SKM-1 treated with dmso at 0.1 percent for 144 hours (cell line): ENCODE data around the gene AP4E1.
"Not testable (repeated sequence)": the region's sequence is repeated elsewhere in the genome, so short reads cannot be mapped to it uniquely, and the experiment has no call there.

ENCODE experiments used
- DNase-seq: peaks from one replicate; lab custom pipeline; 2025; ENCODE audit not compliant: unreplicated experiment; lab: John Stamatoyannopoulos, UW

AP4E1 gene

GRCh38 chr15:50888054-50888453 is 20.4 kb upstream of the AP4E1 start:
- DNase-seq = no peak

GRCh38 chr15:50889589-50889988 is 18.9 kb upstream of the AP4E1 start:
- no peak for DNase-seq

GRCh38 chr15:50890751-50891150 is 17.7 kb upstream of the AP4E1 start:
- no peak for DNase-seq

- no peak for DNase-seq
These were observed 17.3 kb upstream of the AP4E1 start for GRCh38 chr15:50891159-50891558.

GRCh38 chr15:50893976-50894375 is 14.5 kb upstream of the AP4E1 start:
- DNase-seq = no peak

- DNase-seq = not testable (repeated sequence)
These were observed 7.1 kb upstream of the AP4E1 start for GRCh38 chr15:50901390-50901789.

- peak; percentile 14 for DNase-seq
These were observed 4.3 kb upstream of the AP4E1 start for GRCh38 chr15:50904211-50904610.

- DNase-seq = no peak
These were observed 3.4 kb upstream of the AP4E1 start for GRCh38 chr15:50905055-50905454.

- no peak for DNase-seq
These were observed 1.4 kb upstream of the AP4E1 start for GRCh38 chr15:50906954-50907600.

GRCh38 chr15:50907601-50908208 is 778 bp upstream of the AP4E1 start:
- peak; percentile 26 for DNase-seq

GRCh38 chr15:50909010-50909317 is 481 bp downstream of the AP4E1 start:
- DNase-seq = no peak

- DNase-seq = not testable (repeated sequence)
These were observed 1.9 kb downstream of the AP4E1 start for GRCh38 chr15:50910426-50910795.

GRCh38 chr15:50911001-50911400 is 2.5 kb downstream of the AP4E1 start:
- DNase-seq = no peak

- peak; percentile 91 for DNase-seq
These were observed 3.1 kb downstream of the AP4E1 start for GRCh38 chr15:50911621-50912020.

GRCh38 chr15:50916400-50916799 is 7.9 kb downstream of the AP4E1 start:
- no peak for DNase-seq

GRCh38 chr15:50919359-50919758 is 10.9 kb downstream of the AP4E1 start:
- not testable (repeated sequence) for DNase-seq

GRCh38 chr15:50925281-50925680 is 16.8 kb downstream of the AP4E1 start:
- DNase-seq = no peak

GRCh38 chr15:50929062-50929461 is 20.6 kb downstream of the AP4E1 start:
- DNase-seq = no peak

GRCh38 chr15:50930792-50931191 is 22.3 kb downstream of the AP4E1 start:
- no peak for DNase-seq

- DNase-seq = peak; percentile 24
These were observed 24.9 kb downstream of the AP4E1 start for GRCh38 chr15:50933341-50933740.

- no peak for DNase-seq
These were observed 30.0 kb downstream of the AP4E1 start for GRCh38 chr15:50938525-50938924.

GRCh38 chr15:50939911-50940310 is 31.4 kb downstream of the AP4E1 start:
- no peak for DNase-seq

- no peak for DNase-seq
These were observed 32.0 kb downstream of the AP4E1 start for GRCh38 chr15:50940506-50940905.
